Loucy (cell line): ENCODE data around the gene WIPI1.

Source experiments
- H2AFZ ChIP-seq: fragments of 200-600 bp; sonication (generic); 2 replicates; pipeline ENCODE4 v1.6.0; 2016; ENCODE audit warnings: antibody characterized with exemption, mild to moderate bottlenecking, low read length, moderate library complexity
- H3F3A ChIP-seq: fragments of 200-600 bp; 2 replicates; pipeline ENCODE4 v1.6.0; 2016; ENCODE audit warnings: antibody characterized with exemption, low read depth, mild to moderate bottlenecking
- H3K27me3 ChIP-seq: fragments of 200-600 bp; sonication (generic); 2 replicates; pipeline ENCODE4 v1.6.1; 2014; ENCODE audit warnings: low read length, mild to moderate bottlenecking; ENCODE audit not compliant: insufficient read depth, poor library complexity, severe bottlenecking
- H3K36me3 ChIP-seq: fragments of 200-600 bp; sonication (generic); 2 replicates; pipeline ENCODE4 v1.6.1; 2016; ENCODE audit warnings: low read length; ENCODE audit not compliant: insufficient read depth
- H3K4me1 ChIP-seq: fragments of 200-600 bp; sonication (generic); 2 replicates; pipeline ENCODE4 v1.5.1; 2014; ENCODE audit warnings: low read length, mild to moderate bottlenecking; ENCODE audit not compliant: insufficient read depth, poor library complexity, severe bottlenecking
- H3K4me2 ChIP-seq: fragments of 200-600 bp; sonication (generic); 2 replicates; pipeline ENCODE4 v1.6.0; 2014; ENCODE audit warnings: antibody characterized with exemption, low read length, low read depth, mild to moderate bottlenecking; ENCODE audit not compliant: poor library complexity, severe bottlenecking
- H3K4me3 ChIP-seq: fragments of 200-600 bp; sonication (generic); 2 replicates; pipeline ENCODE4 v1.5.1; 2014; ENCODE audit warnings: low read length, mild to moderate bottlenecking, mixed read lengths; ENCODE audit not compliant: poor library complexity, severe bottlenecking
- H3K79me2 ChIP-seq: fragments of 200-600 bp; sonication (generic); 2 replicates; pipeline ENCODE4 v1.6.1; 2014; ENCODE audit warnings: low read length; ENCODE audit not compliant: insufficient read depth
- H3K9ac ChIP-seq: fragments of 200-600 bp; sonication (generic); 2 replicates; pipeline ENCODE4 v1.6.0; 2014; ENCODE audit warnings: mild to moderate bottlenecking, low read depth, low read length, moderate library complexity; ENCODE audit not compliant: poor library complexity, severe bottlenecking
- H3K9me2 ChIP-seq: fragments of 200-600 bp; sonication (generic); replicated peaks from 2 replicates; pipeline ENCODE4 v1.6.1; 2016; ENCODE audit warnings: low read depth, low read length, mixed read lengths
- H3K9me3 ChIP-seq: fragments of 200-600 bp; sonication (generic); 2 replicates; pipeline ENCODE4 v1.6.1; 2014; ENCODE audit warnings: mild to moderate bottlenecking, antibody characterized with exemption, low read length, low read depth; ENCODE audit not compliant: insufficient read depth
- H4K20me1 ChIP-seq: fragments of 200-600 bp; sonication (generic); 2 replicates; pipeline ENCODE4 v1.6.0; 2014; ENCODE audit warnings: antibody characterized with exemption, low read length, mild to moderate bottlenecking; ENCODE audit not compliant: insufficient read depth, poor library complexity, severe bottlenecking
- EZH2phosphoT487 ChIP-seq: fragments of 200-600 bp; IDR thresholded peaks from 2 replicates; pipeline ENCODE4 v1.6.1; 2018; ENCODE audit warnings: antibody characterized with exemption, mild to moderate bottlenecking, moderate library complexity, borderline replicate concordance
- TF ChIP-seq, protein P1 (sequence below): fragments of 200-600 bp; sonication (generic); conservative IDR thresholded peaks from 2 replicates; pipeline ENCODE4 v1.5.1; 2014; ENCODE audit warnings: mild to moderate bottlenecking, antibody characterized with exemption, low read length

WIPI1 gene

DNA sequence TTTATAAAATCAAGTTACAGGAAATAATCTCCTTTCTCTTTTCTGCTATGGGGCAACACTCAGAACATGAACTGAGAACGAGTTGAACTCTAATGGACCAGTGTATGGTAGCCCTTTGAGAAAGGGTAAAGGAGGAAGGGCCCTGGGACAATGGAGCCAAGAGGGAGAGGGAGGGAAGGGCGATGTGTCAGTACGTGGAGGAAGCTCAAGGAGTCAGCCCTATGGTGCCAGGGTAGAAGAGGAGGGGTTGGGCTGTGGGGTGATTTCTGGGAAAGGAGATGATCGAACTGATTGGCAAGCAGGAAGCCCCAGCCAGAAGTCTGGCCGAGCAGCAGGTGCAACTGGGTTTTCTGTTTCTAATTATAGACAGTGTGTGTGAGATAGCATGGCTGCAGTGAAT, 4.3 kb upstream of the WIPI1 start:
- Histone ChIP-seq H3F3A (no peaks in the 10 kb centered on the region), H3K36me3 (no peaks in the 10 kb centered on the region)

DNA sequence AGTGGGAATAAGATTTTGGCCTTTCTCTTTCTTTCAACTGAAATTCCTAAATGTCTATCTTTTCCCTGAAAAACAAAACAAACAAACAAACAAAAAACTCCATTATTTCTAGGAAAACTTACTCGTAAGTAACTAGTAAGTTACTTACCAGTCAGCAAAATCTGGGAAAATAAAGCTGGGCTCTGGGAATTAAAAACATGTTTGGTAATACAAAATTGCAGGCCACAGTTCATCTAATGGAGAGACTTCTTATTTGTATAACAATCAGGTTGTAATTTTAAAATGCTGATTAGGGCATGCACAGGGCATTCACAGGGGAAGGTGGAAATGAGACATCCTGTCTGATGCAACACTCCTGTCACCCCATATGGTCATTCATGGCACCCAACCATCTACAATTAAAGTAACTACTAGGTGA, 3.8 kb upstream of the WIPI1 start:
- no peaks in the 10 kb centered on the region for H3K27me3 ChIP-seq
- no peaks in the 10 kb centered on the region for H3K9me3 ChIP-seq
- H3K4me1 ChIP-seq: peaks cover 41% of the 10 kb centered on the region
- no peaks in the 10 kb centered on the region for H3K36me3 ChIP-seq
- H4K20me1 ChIP-seq: no peaks in the 10 kb centered on the region
- 0 out of 2 replicates have a peak overlapping the region, but pooled peaks have one; percentile 3 for H2AFZ ChIP-seq
- H3K4me2 ChIP-seq: peak overlapping the region; percentile 46
- peaks cover 9% of the 10 kb centered on the region; the same call in 1 of the 2 replicates for H3K79me2 ChIP-seq
- H3F3A ChIP-seq: no peaks in the 10 kb centered on the region
- H3K4me3 ChIP-seq: peak overlapping the region; percentile 18
- H3K9ac ChIP-seq: peak overlapping the region; percentile 50
- H3K9me2 ChIP-seq: no peaks in the 10 kb centered on the region
- TF ChIP-seq, protein P1, sequence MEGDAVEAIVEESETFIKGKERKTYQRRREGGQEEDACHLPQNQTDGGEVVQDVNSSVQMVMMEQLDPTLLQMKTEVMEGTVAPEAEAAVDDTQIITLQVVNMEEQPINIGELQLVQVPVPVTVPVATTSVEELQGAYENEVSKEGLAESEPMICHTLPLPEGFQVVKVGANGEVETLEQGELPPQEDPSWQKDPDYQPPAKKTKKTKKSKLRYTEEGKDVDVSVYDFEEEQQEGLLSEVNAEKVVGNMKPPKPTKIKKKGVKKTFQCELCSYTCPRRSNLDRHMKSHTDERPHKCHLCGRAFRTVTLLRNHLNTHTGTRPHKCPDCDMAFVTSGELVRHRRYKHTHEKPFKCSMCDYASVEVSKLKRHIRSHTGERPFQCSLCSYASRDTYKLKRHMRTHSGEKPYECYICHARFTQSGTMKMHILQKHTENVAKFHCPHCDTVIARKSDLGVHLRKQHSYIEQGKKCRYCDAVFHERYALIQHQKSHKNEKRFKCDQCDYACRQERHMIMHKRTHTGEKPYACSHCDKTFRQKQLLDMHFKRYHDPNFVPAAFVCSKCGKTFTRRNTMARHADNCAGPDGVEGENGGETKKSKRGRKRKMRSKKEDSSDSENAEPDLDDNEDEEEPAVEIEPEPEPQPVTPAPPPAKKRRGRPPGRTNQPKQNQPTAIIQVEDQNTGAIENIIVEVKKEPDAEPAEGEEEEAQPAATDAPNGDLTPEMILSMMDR: no peak
- TF ChIP-seq EZH2phosphoT487: no peak

More for the DNA sequence above, 4.3 kb upstream of the WIPI1 start:
- Histone ChIP-seq H4K20me1 (no peaks in the 10 kb centered on the region), H3K9me2 (no peaks in the 10 kb centered on the region), H3K4me3 (no peak overlapping the region), H3K9me3 (no peaks in the 10 kb centered on the region), H3K4me2 (peak overlapping the region; percentile 46), H3K27me3 (no peaks in the 10 kb centered on the region), H3K4me1 (peaks cover 40% of the 10 kb centered on the region), H3K79me2 (peaks cover 5% of the 10 kb centered on the region; the same call in 1 of the 2 replicates), H3K9ac (peak overlapping the region; percentile 50), H2AFZ (0 out of 2 replicates have a peak overlapping the region, but pooled peaks have one; percentile 3)
- TF ChIP-seq, protein P1: no peak
- no peak for TF ChIP-seq EZH2phosphoT487

DNA sequence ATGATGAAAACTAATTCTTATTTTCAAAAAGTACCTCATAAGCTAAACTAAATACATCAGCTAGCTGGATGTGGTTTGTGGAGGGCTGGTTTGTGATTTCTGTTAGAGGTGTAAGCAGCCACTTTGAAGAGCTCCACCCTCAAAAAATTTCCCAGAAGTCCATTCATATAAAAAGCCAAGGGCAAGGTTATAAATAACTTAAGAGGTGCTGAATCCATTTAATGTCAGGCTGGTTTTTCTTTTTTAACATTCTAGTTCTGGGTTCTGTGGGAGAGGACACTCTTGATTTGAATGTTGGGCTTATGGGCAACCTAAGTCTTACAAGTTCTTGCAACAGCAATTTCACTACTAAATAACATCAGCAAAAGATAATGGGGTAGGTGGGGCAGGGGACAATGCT, 3.4 kb upstream of the WIPI1 start:
- Histone ChIP-seq H3K4me2 (peak overlapping the region; percentile 46), H3K9me3 (no peaks in the 10 kb centered on the region), H3K4me3 (peak overlapping the region; percentile 22), H3F3A (no peaks in the 10 kb centered on the region), H4K20me1 (no peaks in the 10 kb centered on the region), H3K9me2 (no peaks in the 10 kb centered on the region), H3K9ac (peak overlapping the region; percentile 50), H3K27me3 (no peaks in the 10 kb centered on the region), H3K4me1 (peaks cover 45% of the 10 kb centered on the region), H3K79me2 (peaks cover 10% of the 10 kb centered on the region; the same call in 1 of the 2 replicates), H2AFZ (no peak overlapping the region), H3K36me3 (no peaks in the 10 kb centered on the region)
- TF ChIP-seq, protein P1: no peak
